Vagina (tissue), 2 donors: ENCODE data around the gene SLC35F1. TPM values are rescaled to one million over a fixed set of nuclear protein-coding genes. Genes with fewer than 3 reads are reported as not detected.

ENCODE experiments used
- DNase-seq, 2 donors: peaks; one replicate each; pipeline ENCODE4 v3.0.0-alpha.2; 2017; ENCODE audit errors: extremely low spot score in 2 of 2
- H3K27ac ChIP-seq: fragments of 200-600 bp; sonication (generic); one replicate; pipeline ENCODE4 v1.5.1; 2019
- H3K27me3 ChIP-seq: fragments of 200-600 bp; sonication (generic); one replicate; pipeline ENCODE4 v1.5.1; 2019
- H3K36me3 ChIP-seq, 2 donors: fragments of 200-600 bp; sonication (generic); one replicate each; pipeline ENCODE4 v1.5.1; 2017 to 2019
- H3K4me1 ChIP-seq: fragments of 200-600 bp; sonication (generic); one replicate; pipeline ENCODE4 v1.5.1; 2019
- H3K4me3 ChIP-seq, 2 donors: fragments of 200-600 bp; sonication (generic); 1 replicate in 1 of 2; 2 replicates in 1 of 2; pipeline ENCODE4 v1.5.1; 2016 to 2019
- H3K9me3 ChIP-seq: fragments of 200-600 bp; sonication (generic); one replicate; pipeline ENCODE4 v1.5.1; 2019
- CTCF ChIP-seq, 3 experiments: fragments of 450-650 bp in 2 of 3; fragments of 200-600 bp in 1 of 3; sonication (generic) in 1 of 3; IDR thresholded peaks; one replicate each; pipeline ENCODE4 v1.5.1; 2017 to 2019; ENCODE audit warnings: antibody characterized with exemption in 3 of 3, mild to moderate bottlenecking in 2 of 3, moderate library complexity in 2 of 3
- POLR2A ChIP-seq, 2 donors: fragments of 450-650 bp; IDR thresholded peaks; one replicate each; pipeline ENCODE4 v1.6.1; 2017; ENCODE audit warnings: antibody characterized with exemption in 2 of 2, mild to moderate bottlenecking in 2 of 2, moderate library complexity in 2 of 2
- POLR2AphosphoS5 ChIP-seq, 2 donors: sonication (generic); formaldehyde crosslinking; IDR thresholded peaks; one replicate each; pipeline ENCODE4 v1.9.0; 2017; ENCODE audit warnings: antibody characterized with exemption in 2 of 2, mild to moderate bottlenecking in 2 of 2, low read depth in 1 of 2; ENCODE audit not compliant: insufficient read depth in 1 of 2
- intact Hi-C: fragments of 100-400 bp; cut with DNase I; formaldehyde crosslinking; loops from one replicate; pipeline ENCODE4 v1.15.1; 2023
- total RNA-seq: library from RNA; depleted of rRNA; stranded (reverse); fragments of >200 nt; gene quantifications from one replicate; pipeline ENCODE4 v1.2.3, GENCODE V29; 2016

Gene SLC35F1
- total RNA-seq, 1 donor from 2014 or later, result 2.7 TPM

GRCh38 chr6:118309337-118310093 is 402.5 kb downstream of the SLC35F1 start:
- intact Hi-C loops, result no loop called here
- H3K9me3 ChIP-seq, result no peaks in the 10 kb centered on the region
- H3K36me3 ChIP-seq, result no peaks in the 10 kb centered on the region
- H3K4me1 ChIP-seq, result no peaks in the 10 kb centered on the region
- no peak overlapping the region for H3K4me3 ChIP-seq
- TF ChIP-seq POLR2AphosphoS5 (IDR thresholded peaks at IDR 0.05; ENCODE audit: insufficient read depth in 1 of 2, low read depth in 1 of 2), result no peak
- no peak for TF ChIP-seq CTCF (IDR thresholded peaks at IDR 0.05)
- no peak for TF ChIP-seq POLR2A (IDR thresholded peaks at IDR 0.05)
- no peak overlapping the region for H3K27ac ChIP-seq
- no peak for DNase-seq
- H3K27me3 ChIP-seq, result no peaks in the 10 kb centered on the region

DNA sequence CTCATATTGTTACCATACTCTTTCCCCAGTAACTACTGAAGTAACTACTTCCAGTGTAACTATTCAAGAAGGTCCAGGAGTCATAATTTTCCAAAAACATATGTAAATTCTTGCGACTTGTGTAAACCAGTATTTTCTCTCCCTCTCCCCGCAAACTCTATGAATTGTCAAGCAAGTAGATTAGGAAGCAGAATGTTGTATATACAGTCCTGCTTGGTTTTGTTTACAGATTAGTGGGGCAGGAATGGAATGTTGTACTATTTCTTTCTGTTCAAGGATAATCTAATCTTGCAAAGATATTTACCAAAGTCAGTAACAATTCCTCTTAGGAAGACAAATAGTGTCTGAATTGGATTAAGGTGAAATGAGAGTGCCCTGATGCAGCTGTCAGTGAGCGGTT is 406.1 kb downstream of the SLC35F1 start:
- Histone ChIP-seq H3K4me1 (no peaks in the 10 kb centered on the region), H3K9me3 (no peaks in the 10 kb centered on the region), H3K4me3 (no peak overlapping the region), H3K27ac (no peak overlapping the region), H3K27me3 (no peaks in the 10 kb centered on the region), H3K36me3 (no peaks in the 10 kb centered on the region)
- intact Hi-C loops, result no loop called here
- TF ChIP-seq POLR2A (IDR thresholded peaks at IDR 0.05), result no peak
- DNase-seq, result no peak

- no peak overlapping the region for H3K4me3 ChIP-seq
- no peaks in the 10 kb centered on the region for H3K36me3 ChIP-seq
- intact Hi-C loops, result no loop called here
- no peaks in the 10 kb centered on the region for H3K4me1 ChIP-seq
- TF ChIP-seq CTCF (IDR thresholded peaks at IDR 0.05), result no peak
- TF ChIP-seq POLR2AphosphoS5 (IDR thresholded peaks at IDR 0.05; ENCODE audit: insufficient read depth in 1 of 2, low read depth in 1 of 2), result no peak
- no peak for TF ChIP-seq POLR2A (IDR thresholded peaks at IDR 0.05)
- H3K27me3 ChIP-seq, result no peaks in the 10 kb centered on the region
- no peaks in the 10 kb centered on the region for H3K9me3 ChIP-seq
- no peak overlapping the region for H3K27ac ChIP-seq
- no peak for DNase-seq
These were observed 406.7 kb downstream of the SLC35F1 start for GRCh38 chr6:118313762-118314161.

GRCh38 chr6:118316796-118317384 is 409.8 kb downstream of the SLC35F1 start:
- Histone ChIP-seq H3K9me3 (no peaks in the 10 kb centered on the region), H3K4me3 (no peak overlapping the region), H3K4me1 (peaks cover 7% of the 10 kb centered on the region), H3K27me3 (no peaks in the 10 kb centered on the region), H3K27ac (peak overlapping the region; percentile 35), H3K36me3 (no peaks in the 10 kb centered on the region)
- TF ChIP-seq CTCF (IDR thresholded peaks at IDR 0.05), result no peak
- no peak for DNase-seq
- intact Hi-C loops, result no loop called here

DNA sequence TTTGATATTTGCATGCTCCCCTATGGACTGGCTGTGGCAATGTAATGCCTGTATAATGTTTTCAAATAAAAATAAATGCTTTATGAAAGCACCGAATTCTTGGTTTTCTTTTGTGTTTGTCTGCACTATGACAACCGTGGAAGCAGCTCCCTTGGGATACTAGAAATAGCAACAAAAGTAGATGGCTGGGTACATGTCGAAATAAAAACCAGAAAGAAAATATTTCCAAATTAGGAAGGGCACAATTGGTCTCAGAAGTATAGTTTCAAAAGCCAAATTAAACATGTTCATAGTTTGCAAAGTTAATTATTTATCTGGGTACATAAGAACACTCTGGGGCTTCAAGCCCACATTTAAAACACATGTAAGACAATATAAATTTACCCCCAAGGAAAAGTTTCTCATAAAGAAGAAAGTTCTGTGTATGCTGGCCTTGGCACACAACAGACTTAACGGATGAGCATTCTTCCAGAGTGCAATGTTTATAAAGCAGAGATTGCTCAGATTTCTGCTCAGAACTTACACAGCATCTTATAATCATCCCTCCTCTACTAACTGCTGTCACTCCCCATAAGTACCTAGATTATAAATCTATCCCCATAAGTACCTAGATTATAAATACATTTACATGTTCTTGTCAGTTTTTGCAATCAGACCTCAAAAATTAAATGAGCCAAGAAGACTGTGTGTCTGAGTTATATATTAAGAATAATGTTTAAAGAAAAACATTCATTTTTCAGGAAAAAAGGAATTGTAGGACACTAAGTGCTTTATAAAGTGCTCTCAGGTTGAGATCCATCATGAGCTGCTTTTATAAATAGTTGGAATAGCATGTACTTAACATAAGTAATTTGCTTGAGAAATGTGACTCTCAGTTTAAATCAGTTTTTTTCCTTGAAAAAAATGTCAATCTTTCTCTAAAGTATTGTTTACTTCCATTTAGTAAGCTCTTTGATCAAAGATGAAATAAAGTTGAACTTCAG is 410.8 kb downstream of the SLC35F1 start:
- intact Hi-C loops, result no loop called here
- DNase-seq, result no peak
- Histone ChIP-seq H3K9me3 (no peaks in the 10 kb centered on the region), H3K27ac (peak overlapping the region; percentile 35), H3K27me3 (no peaks in the 10 kb centered on the region), H3K4me3 (no peak overlapping the region), H3K36me3 (no peaks in the 10 kb centered on the region), H3K4me1 (peaks cover 7% of the 10 kb centered on the region)
- TF ChIP-seq CTCF (IDR thresholded peaks at IDR 0.05), result no peak
- TF ChIP-seq POLR2A (IDR thresholded peaks at IDR 0.05), result no peak
